Transverse colon (tissue), 4 donors: ENCODE data around the gene PIK3AP1.

Source experiments
- CTCF ChIP-seq, 5 experiments: fragments of 200-600 bp in 3 of 5; fragments of 450-650 bp in 2 of 5; sonication (generic) in 3 of 5; IDR thresholded peaks; 1 replicate in 2 of 5; 2 replicates in 3 of 5; pipeline ENCODE4 v1.5.1; 2016 to 2017; ENCODE audit warnings: antibody characterized with exemption in 5 of 5, inconsistent platforms in 3 of 5, mild to moderate bottlenecking in 2 of 5, moderate library complexity in 1 of 5
- EP300 ChIP-seq: sonication (generic); formaldehyde crosslinking; IDR thresholded peaks from one replicate; pipeline ENCODE4 v1.6.1; 2017; ENCODE audit warnings: antibody characterized with exemption, low read depth
- POLR2A ChIP-seq: fragments of 450-650 bp; IDR thresholded peaks from one replicate; pipeline ENCODE4 v1.6.1; 2016; ENCODE audit warnings: antibody characterized with exemption, mild to moderate bottlenecking, moderate library complexity
- POLR2AphosphoS5 ChIP-seq, 3 donors: sonication (generic); formaldehyde crosslinking; IDR thresholded peaks; one replicate each; pipeline ENCODE4 v1.6.1; 2016; ENCODE audit warnings: antibody characterized with exemption in 3 of 3

GRCh38 chr10:96648297-96648696 lies 72.0 kb downstream of the PIK3AP1 start:
- TF ChIP-seq POLR2AphosphoS5 (IDR thresholded peaks at IDR 0.05): no peak
- no peak for TF ChIP-seq CTCF (IDR thresholded peaks at IDR 0.05)
- no peak for TF ChIP-seq POLR2A
- no peak for TF ChIP-seq EP300
